Keratinocyte (primary cell): ENCODE results near the gene GAMT. TPM values are rescaled to one million over a fixed set of nuclear protein-coding genes. Genes with fewer than 3 reads are reported as not detected.

Experiments
- DNase-seq: peaks from one replicate; pipeline ENCODE4 v3.0.0-alpha.2; 2011; ENCODE audit warnings: low read depth, missing footprints, low spot score
- FAIRE-seq: peaks from 2 replicates; lab custom pipeline; 2011; peaks lifted over from hg19 to GRCh38; lab: Jason Lieb, UNC
- H2AFZ ChIP-seq: 2 replicates; pipeline ENCODE4 v1.6.0; 2012; ENCODE audit warnings: low read length, control low read depth, inconsistent platforms; ENCODE audit not compliant: control insufficient read depth
- H3K27ac ChIP-seq: 2 replicates; pipeline ENCODE4 v1.5.1; 2011; ENCODE audit warnings: low read length; ENCODE audit not compliant: control insufficient read depth, insufficient read depth
- H3K27me3 ChIP-seq: 3 replicates; pipeline ENCODE4 v1.6.0; 2011; ENCODE audit warnings: low read length; ENCODE audit not compliant: control insufficient read depth, insufficient read depth; ENCODE audit errors: extremely low read depth
- H3K36me3 ChIP-seq, 2 experiments: 2 replicates in 1 of 2; 3 replicates in 1 of 2; pipeline ENCODE4 v1.5.1; 2011; ENCODE audit warnings: low read length in 2 of 2, mild to moderate bottlenecking in 1 of 2; ENCODE audit not compliant: control insufficient read depth in 2 of 2, insufficient read depth in 2 of 2; ENCODE audit errors: extremely low read depth in 1 of 2
- H3K4me1 ChIP-seq: 3 replicates; pipeline ENCODE4 v1.5.1; 2011; ENCODE audit warnings: low read length; ENCODE audit not compliant: control insufficient read depth, insufficient read depth; ENCODE audit errors: extremely low read depth
- H3K4me2 ChIP-seq: 3 replicates; pipeline ENCODE4 v1.6.0; 2011; ENCODE audit warnings: low read depth, low read length; ENCODE audit not compliant: control insufficient read depth, insufficient read depth; ENCODE audit errors: extremely low read depth
- H3K4me3 ChIP-seq, 3 experiments: fragments of 200-600 bp in 1 of 3; sonication (generic) in 1 of 3; 2 replicates in 2 of 3; 3 replicates in 1 of 3; pipeline ENCODE4 v1.5.1; 2011 to 2016; ENCODE audit warnings: low read length in 3 of 3, mild to moderate bottlenecking in 3 of 3, control low read depth in 2 of 3, inconsistent platforms in 1 of 3, low read depth in 1 of 3, mixed read lengths in 1 of 3, mixed run types in 1 of 3, moderate library complexity in 1 of 3; ENCODE audit not compliant: control insufficient read depth in 2 of 3, insufficient read depth in 2 of 3; ENCODE audit errors: extremely low read depth in 1 of 3
- H3K79me2 ChIP-seq: 2 replicates; pipeline ENCODE4 v1.6.0; 2012; ENCODE audit warnings: low read length; ENCODE audit not compliant: control insufficient read depth, insufficient read depth
- H3K9ac ChIP-seq: 3 replicates; pipeline ENCODE4 v1.6.0; 2011; ENCODE audit warnings: low read length; ENCODE audit not compliant: control insufficient read depth, insufficient read depth; ENCODE audit errors: extremely low read depth
- H3K9me1 ChIP-seq: 3 replicates; pipeline ENCODE4 v1.6.0; 2011; ENCODE audit warnings: low read length; ENCODE audit not compliant: control insufficient read depth, insufficient read depth; ENCODE audit errors: extremely low read depth
- H3K9me3 ChIP-seq: 2 replicates; pipeline ENCODE4 v1.5.1; 2012; ENCODE audit warnings: low read depth, low read length; ENCODE audit not compliant: control insufficient read depth
- H4K20me1 ChIP-seq: 3 replicates; pipeline ENCODE4 v1.6.0; 2011; ENCODE audit warnings: low read length; ENCODE audit not compliant: control insufficient read depth, insufficient read depth; ENCODE audit errors: extremely low read depth
- EZH2 ChIP-seq: IDR thresholded peaks from one replicate; pipeline ENCODE4 v1.6.1; 2012; ENCODE audit warnings: inconsistent platforms, mild to moderate bottlenecking, low read length, moderate library complexity
- dilution Hi-C: fragments of 300-500 bp; cut with MboI; formaldehyde crosslinking; loops from one replicate; pipeline ENCODE4 v1.7.0; 2020; ENCODE audit warnings: low sequenced_read_pairs; ENCODE audit not compliant: extremely low pct_ligation_motif_present
- polyA plus RNA-seq, 5 experiments: library from polyadenylated mRNA; depleted of rRNA in 3 of 5; stranded (reverse) in 3 of 5; stranded (forward) in 1 of 5; unstranded in 1 of 5; fragments of >200 nt; gene quantifications; 1 replicate in 1 of 5; 2 replicates in 3 of 5; 3 replicates in 1 of 5; pipeline versions ENCODE4 v1.2.1 to v1.2.3, GENCODE V29; 2011 to 2012; ENCODE audit warnings: missing spikeins in 2 of 5, low read depth in 1 of 5, low replicate concordance in 1 of 5
- TF ChIP-seq, protein P1 (sequence below), 3 experiments: IDR thresholded peaks in 1 of 3; conservative IDR thresholded peaks in 1 of 3; optimal IDR thresholded peaks in 1 of 3; 2 replicates in 2 of 3; 3 replicates in 1 of 3; pipeline versions ENCODE3 to v1.5.1; 2011; ENCODE audit warnings: low read length in 3 of 3, mild to moderate bottlenecking in 3 of 3, moderate library complexity in 2 of 3, control low read depth in 1 of 3, inconsistent platforms in 1 of 3; ENCODE audit not compliant: insufficient read depth in 2 of 3; ENCODE audit errors: extremely low read depth in 1 of 3

The GAMT gene
- polyA plus RNA-seq, 1 donor (not counting 4 experiments of a cell fraction or from before 2014, with no cell fraction given) = 5.7 TPM

DNA sequence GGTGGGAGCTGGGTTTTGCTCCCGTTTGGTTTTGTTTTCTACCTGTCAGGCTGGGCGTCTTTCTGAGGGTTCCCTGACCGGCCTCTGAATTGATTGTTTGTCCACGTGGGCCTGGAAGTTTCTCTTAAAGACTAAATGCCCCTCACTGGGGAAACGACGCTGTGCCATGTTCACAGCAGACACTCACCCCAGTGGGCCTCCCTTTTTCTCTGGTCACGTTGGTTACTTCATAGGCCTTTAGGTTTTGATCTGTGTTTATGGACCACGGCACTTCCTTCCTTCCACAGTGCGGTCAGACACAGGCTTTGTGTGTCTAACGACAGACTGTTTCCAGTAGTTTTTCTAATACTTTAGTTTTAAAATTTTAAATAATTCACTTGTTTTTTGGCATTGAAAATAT is 37.7 kb downstream of the GAMT start:
- peaks cover 29 to 45% of the 10 kb centered on the region in 2 experiments for H3K36me3 ChIP-seq
- H3K9me3 ChIP-seq = no peaks in the 10 kb centered on the region
- no peak overlapping the region for H3K27ac ChIP-seq
- DNase-seq = no peak
- H4K20me1 ChIP-seq = no peaks in the 10 kb centered on the region
- no peak overlapping the region for H3K9ac ChIP-seq
- FAIRE-seq = no peak
- H3K4me2 ChIP-seq = no peak overlapping the region
- no peak overlapping the region for H2AFZ ChIP-seq
- peaks cover 3% of the 10 kb centered on the region for H3K9me1 ChIP-seq
- no peaks in the 10 kb centered on the region for H3K27me3 ChIP-seq
- no peak for TF ChIP-seq EZH2
- TF ChIP-seq, protein P1, sequence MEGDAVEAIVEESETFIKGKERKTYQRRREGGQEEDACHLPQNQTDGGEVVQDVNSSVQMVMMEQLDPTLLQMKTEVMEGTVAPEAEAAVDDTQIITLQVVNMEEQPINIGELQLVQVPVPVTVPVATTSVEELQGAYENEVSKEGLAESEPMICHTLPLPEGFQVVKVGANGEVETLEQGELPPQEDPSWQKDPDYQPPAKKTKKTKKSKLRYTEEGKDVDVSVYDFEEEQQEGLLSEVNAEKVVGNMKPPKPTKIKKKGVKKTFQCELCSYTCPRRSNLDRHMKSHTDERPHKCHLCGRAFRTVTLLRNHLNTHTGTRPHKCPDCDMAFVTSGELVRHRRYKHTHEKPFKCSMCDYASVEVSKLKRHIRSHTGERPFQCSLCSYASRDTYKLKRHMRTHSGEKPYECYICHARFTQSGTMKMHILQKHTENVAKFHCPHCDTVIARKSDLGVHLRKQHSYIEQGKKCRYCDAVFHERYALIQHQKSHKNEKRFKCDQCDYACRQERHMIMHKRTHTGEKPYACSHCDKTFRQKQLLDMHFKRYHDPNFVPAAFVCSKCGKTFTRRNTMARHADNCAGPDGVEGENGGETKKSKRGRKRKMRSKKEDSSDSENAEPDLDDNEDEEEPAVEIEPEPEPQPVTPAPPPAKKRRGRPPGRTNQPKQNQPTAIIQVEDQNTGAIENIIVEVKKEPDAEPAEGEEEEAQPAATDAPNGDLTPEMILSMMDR (optimal IDR thresholded peaks at IDR 0.05 in 1 of 3, IDR thresholded peaks at IDR 0.05 in 1 of 3, conservative IDR thresholded peaks at IDR 0.05 in 1 of 3; ENCODE audit: extremely low read depth in 1 of 3, insufficient read depth in 2 of 3, low read length in 3 of 3) = no peak
- peaks cover 17% of the 10 kb centered on the region for H3K4me1 ChIP-seq
- no peak overlapping the region for H3K4me3 ChIP-seq
- dilution Hi-C loops = no loop called here
- H3K79me2 ChIP-seq = no peaks in the 10 kb centered on the region

- Histone ChIP-seq H3K4me1 (peaks cover 17% of the 10 kb centered on the region), H3K9me3 (no peaks in the 10 kb centered on the region), H3K4me3 (no peak overlapping the region), H3K9me1 (peaks cover 3% of the 10 kb centered on the region), H3K36me3 (peaks cover 32 to 41% of the 10 kb centered on the region in 2 experiments), H3K27me3 (no peaks in the 10 kb centered on the region), H4K20me1 (no peaks in the 10 kb centered on the region), H3K27ac (no peak overlapping the region), H3K4me2 (no peak overlapping the region), H3K79me2 (no peaks in the 10 kb centered on the region), H3K9ac (no peak overlapping the region), H2AFZ (no peak overlapping the region)
- TF ChIP-seq EZH2 = no peak
- dilution Hi-C loops = no loop called here
- FAIRE-seq (no peak), DNase-seq (no peak)
These were observed 38.7 kb downstream of the GAMT start for GRCh38 chr19:1362387-1363257.
